Measurements from ENCODE around the gene PLCL2. TPM values are rescaled to one million over a fixed set of nuclear protein-coding genes. Genes with fewer than 3 reads are reported as not detected.

PLCL2 gene
- total and polyA plus RNA-seq, 7 donors, result 8.0 to 12.6 (median 11.6) TPM

- Histone ChIP-seq H3K36me3 (no peaks in the 10 kb centered on the region), H3K4me3 (no peak overlapping the region), H3K4me1 (peaks cover 0 to 6% (median 0%) of the 10 kb centered on the region in 4 donors), H3K27ac (no peak overlapping the region), H3K27me3 (no peaks in the 10 kb centered on the region), H3K9me3 (no peaks in the 10 kb centered on the region)
- 3 to 16% methylated on average over 2 of the region's 2 CpGs for WGBS, 2 donors
- no peak for DNase-seq
- no peak for TF ChIP-seq CTCF (IDR thresholded peaks at IDR 0.05)
- TF ChIP-seq EP300 (IDR thresholded peaks at IDR 0.05), result no peak
- no peak for TF ChIP-seq POLR2AphosphoS5 (IDR thresholded peaks at IDR 0.05)
- no peak for TF ChIP-seq POLR2A (IDR thresholded peaks at IDR 0.05)
- intact Hi-C loops (cut with DNase I), result no loop called here
These were observed 21.9 kb downstream of the PLCL2 start for GRCh38 chr3:16906682-16907081.

DNA sequence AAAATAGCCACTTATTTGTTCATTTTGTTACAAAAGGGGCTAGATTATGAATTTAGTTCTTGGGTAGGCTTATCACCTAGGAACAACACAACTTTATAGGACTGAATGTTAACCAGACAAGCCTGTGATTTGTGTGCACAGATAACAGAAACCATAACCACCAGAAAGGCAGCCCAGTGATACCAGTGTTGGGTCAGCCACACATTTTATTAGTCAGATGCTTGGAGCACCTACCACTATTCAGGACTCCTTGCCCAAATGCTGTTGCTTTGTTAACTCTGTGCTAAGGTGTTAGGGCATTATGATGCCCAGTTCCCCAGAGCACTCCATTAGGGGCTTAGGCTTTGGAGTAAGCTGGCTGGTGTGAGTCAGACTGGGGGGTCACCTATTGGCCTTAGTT lies 22.5 kb downstream of the PLCL2 start:
- intact Hi-C loops (cut with DNase I), result no loop called here
- Histone ChIP-seq H3K9me3 (no peaks in the 10 kb centered on the region), H3K27ac (no peak overlapping the region), H3K27me3 (no peaks in the 10 kb centered on the region), H3K4me1 (peaks cover 0 to 6% (median 0%) of the 10 kb centered on the region in 4 donors), H3K36me3 (no peaks in the 10 kb centered on the region), H3K4me3 (no peak overlapping the region)
- no peak for TF ChIP-seq CTCF (IDR thresholded peaks at IDR 0.05)
- no peak for TF ChIP-seq POLR2AphosphoS5 (IDR thresholded peaks at IDR 0.05)
- no peak for TF ChIP-seq POLR2A (IDR thresholded peaks at IDR 0.05)
- no peak for TF ChIP-seq EP300 (IDR thresholded peaks at IDR 0.05)
- no peak for DNase-seq

DNA sequence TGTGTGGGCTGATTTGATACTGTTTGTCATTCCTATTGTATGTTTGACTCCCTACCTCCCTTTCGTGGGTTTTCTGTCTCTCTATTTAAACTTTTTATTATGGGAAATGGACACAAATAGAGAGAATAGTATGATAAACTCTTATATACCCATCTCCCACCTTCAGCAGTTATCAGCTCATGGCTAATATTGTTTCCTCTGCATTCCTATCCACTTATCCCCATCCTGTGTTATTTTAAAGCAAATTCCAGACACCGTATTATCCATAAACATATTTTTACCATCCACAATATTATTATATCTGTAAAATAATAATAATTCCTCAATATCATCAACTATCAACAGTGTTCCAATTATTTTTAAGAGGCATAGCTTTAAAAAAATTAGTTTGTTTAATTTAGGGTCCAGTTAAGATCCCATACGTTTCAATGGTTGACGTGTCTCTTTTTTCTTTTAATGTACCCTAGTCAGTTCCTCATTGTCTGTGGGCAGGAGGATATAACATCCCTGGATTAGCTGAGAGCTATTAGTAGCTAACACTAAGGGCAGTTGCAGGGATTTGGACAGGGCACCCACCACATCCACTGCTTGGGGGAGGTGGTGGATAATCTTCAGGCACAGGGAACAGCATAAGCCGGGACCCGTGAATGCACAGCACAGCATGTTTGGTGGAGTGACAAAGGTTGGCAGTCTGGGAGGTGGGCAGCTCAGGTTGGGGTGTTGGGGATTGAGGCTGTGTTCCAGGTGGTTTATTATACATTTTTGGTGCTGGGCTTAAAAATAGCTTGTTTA lies 23.5 kb downstream of the PLCL2 start:
- Histone ChIP-seq H3K4me3 (no peak overlapping the region), H3K27me3 (no peaks in the 10 kb centered on the region), H3K27ac (no peak overlapping the region), H3K9me3 (no peaks in the 10 kb centered on the region), H3K36me3 (no peaks in the 10 kb centered on the region), H3K4me1 (peaks cover 0 to 6% (median 0%) of the 10 kb centered on the region in 4 donors)
- intact Hi-C loops (cut with DNase I), result no loop called here
- no peak for DNase-seq
- TF ChIP-seq CTCF (IDR thresholded peaks at IDR 0.05), result no peak
- TF ChIP-seq POLR2AphosphoS5 (IDR thresholded peaks at IDR 0.05), result no peak
- TF ChIP-seq EP300 (IDR thresholded peaks at IDR 0.05), result no peak
- no peak for TF ChIP-seq POLR2A (IDR thresholded peaks at IDR 0.05)
- WGBS, 2 donors, result 90 to 94% methylated on average over 6 of the region's 6 CpGs

- H3K4me1 ChIP-seq, result peaks cover 0 to 6% (median 0%) of the 10 kb centered on the region in 4 donors
- no peaks in the 10 kb centered on the region for H3K36me3 ChIP-seq
- H3K4me3 ChIP-seq, result no peak overlapping the region
- no peaks in the 10 kb centered on the region for H3K27me3 ChIP-seq
- DNase-seq, result no peak
- no peak overlapping the region for H3K27ac ChIP-seq
- intact Hi-C loops (cut with DNase I), result no loop called here
- H3K9me3 ChIP-seq, result no peaks in the 10 kb centered on the region
- no peak for TF ChIP-seq POLR2A (IDR thresholded peaks at IDR 0.05)
- no peak for TF ChIP-seq POLR2AphosphoS5 (IDR thresholded peaks at IDR 0.05)
- no peak for TF ChIP-seq EP300 (IDR thresholded peaks at IDR 0.05)
- no peak for TF ChIP-seq CTCF (IDR thresholded peaks at IDR 0.05)
- 94 to 98% methylated on average over 2 of the region's 2 CpGs for WGBS, 2 donors
These were observed 24.1 kb downstream of the PLCL2 start for GRCh38 chr3:16908896-16909295.
